ENCODE measurements around the gene TTC9C. TPM values are rescaled to one million over a fixed set of nuclear protein-coding genes. Genes with fewer than 3 reads are reported as not detected.

TTC9C gene
- total RNA-seq, 1 experiment from 2014 or later, result 48.7 TPM

GRCh38 chr11:62719302-62719978, 8.8 kb upstream of the TTC9C start (continued):
- TF ChIP-seq ZNF532 (CRISPR knock-in tag; IDR thresholded peaks at IDR 0.05; ENCODE audit: borderline replicate concordance) (no peak), NFE2L1 (CRISPR knock-in tag; IDR thresholded peaks at IDR 0.05) (no peak), HMGA2 (CRISPR knock-in tag; IDR thresholded peaks at IDR 0.05) (no peak), ZNF232 (CRISPR knock-in tag; IDR thresholded peaks at IDR 0.05) (no peak), ATF2 (CRISPR knock-in tag; IDR thresholded peaks at IDR 0.05; ENCODE audit: borderline replicate concordance, low read depth) (no peak)
- TF ChIP-seq, protein P1, sequence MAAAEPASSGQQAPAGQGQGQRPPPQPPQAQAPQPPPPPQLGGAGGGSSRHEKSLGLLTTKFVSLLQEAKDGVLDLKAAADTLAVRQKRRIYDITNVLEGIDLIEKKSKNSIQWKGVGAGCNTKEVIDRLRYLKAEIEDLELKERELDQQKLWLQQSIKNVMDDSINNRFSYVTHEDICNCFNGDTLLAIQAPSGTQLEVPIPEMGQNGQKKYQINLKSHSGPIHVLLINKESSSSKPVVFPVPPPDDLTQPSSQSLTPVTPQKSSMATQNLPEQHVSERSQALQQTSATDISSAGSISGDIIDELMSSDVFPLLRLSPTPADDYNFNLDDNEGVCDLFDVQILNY (CRISPR knock-in tag; IDR thresholded peaks at IDR 0.05), result no peak

DNA sequence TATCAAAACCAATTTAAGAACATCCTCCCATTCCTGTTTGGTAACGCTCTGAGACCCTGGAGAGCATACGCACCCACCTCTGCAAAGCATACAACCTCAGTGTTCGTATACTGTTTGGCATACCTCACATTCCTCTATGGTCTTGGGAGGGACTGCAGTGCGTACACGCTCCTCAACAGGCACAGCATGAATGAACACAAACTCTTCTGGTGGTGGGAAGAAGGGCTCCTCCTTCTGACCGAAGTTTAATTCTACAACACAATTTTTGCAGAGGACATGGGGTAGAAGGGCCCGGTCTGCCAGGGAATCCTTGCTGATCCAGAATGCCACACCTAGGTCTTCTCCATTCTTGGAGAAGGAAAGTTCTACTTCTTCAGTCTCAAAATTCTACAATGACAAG, 6.3 kb upstream of the TTC9C start:
- Mint-ChIP-seq H3K27me3 (ENCODE audit: low read depth) (no peaks in the 10 kb centered on the region), H3K4me1 (peaks cover 16% of the 10 kb centered on the region), H3K36me3 (peaks cover 83% of the 10 kb centered on the region), H3K27ac (peak overlapping the region; percentile 63), H3K4me3 (no peak overlapping the region), H3K9me3 (no peaks in the 10 kb centered on the region)
- POLR2A ChIA-PET, result no interaction called here
- ATAC-seq (peak; percentile 72), DNase-seq (ENCODE audit: low spot score) (no peak)
- CTCF ChIA-PET, result no interaction called here
- TF ChIP-seq NFE2L1 (CRISPR knock-in tag; IDR thresholded peaks at IDR 0.05), result no peak
- no peak for TF ChIP-seq ARID4B (CRISPR knock-in tag; IDR thresholded peaks at IDR 0.05; ENCODE audit: borderline replicate concordance)
- TF ChIP-seq ELF4 (CRISPR knock-in tag; IDR thresholded peaks at IDR 0.05; ENCODE audit: low read depth), result no peak
- no peak for TF ChIP-seq RORB (CRISPR knock-in tag; IDR thresholded peaks at IDR 0.05)
- TF ChIP-seq ZNF532 (CRISPR knock-in tag; IDR thresholded peaks at IDR 0.05; ENCODE audit: borderline replicate concordance), result no peak
- TF ChIP-seq GABPB1 (CRISPR knock-in tag; IDR thresholded peaks at IDR 0.05), result no peak
- no peak for TF ChIP-seq SOX15 (CRISPR knock-in tag; IDR thresholded peaks at IDR 0.05)
- TF ChIP-seq TEAD4 (CRISPR knock-in tag; IDR thresholded peaks at IDR 0.05), result no peak
- TF ChIP-seq, protein P1 (CRISPR knock-in tag; IDR thresholded peaks at IDR 0.05), result no peak
- TF ChIP-seq KAT7 (CRISPR knock-in tag; IDR thresholded peaks at IDR 0.05; ENCODE audit: borderline replicate concordance), result no peak
- no peak for TF ChIP-seq ZSCAN18 (CRISPR knock-in tag; IDR thresholded peaks at IDR 0.05)
- no peak for TF ChIP-seq FOXP1 (CRISPR knock-in tag; IDR thresholded peaks at IDR 0.05; ENCODE audit: borderline replicate concordance)
